Loucy (cell line): ENCODE measurements around the gene NAP1L1.

Experiments used
- H2AFZ ChIP-seq: fragments of 200-600 bp; sonication (generic); 2 replicates; pipeline ENCODE4 v1.6.0; 2016; ENCODE audit warnings: antibody characterized with exemption, mild to moderate bottlenecking, low read length, moderate library complexity
- H3F3A ChIP-seq: fragments of 200-600 bp; 2 replicates; pipeline ENCODE4 v1.6.0; 2016; ENCODE audit warnings: antibody characterized with exemption, low read depth, mild to moderate bottlenecking
- H3K27me3 ChIP-seq: fragments of 200-600 bp; sonication (generic); 2 replicates; pipeline ENCODE4 v1.6.1; 2014; ENCODE audit warnings: low read length, mild to moderate bottlenecking; ENCODE audit not compliant: insufficient read depth, poor library complexity, severe bottlenecking
- H3K36me3 ChIP-seq: fragments of 200-600 bp; sonication (generic); 2 replicates; pipeline ENCODE4 v1.6.1; 2016; ENCODE audit warnings: low read length; ENCODE audit not compliant: insufficient read depth
- H3K4me1 ChIP-seq: fragments of 200-600 bp; sonication (generic); 2 replicates; pipeline ENCODE4 v1.5.1; 2014; ENCODE audit warnings: low read length, mild to moderate bottlenecking; ENCODE audit not compliant: insufficient read depth, poor library complexity, severe bottlenecking
- H3K4me2 ChIP-seq: fragments of 200-600 bp; sonication (generic); 2 replicates; pipeline ENCODE4 v1.6.0; 2014; ENCODE audit warnings: antibody characterized with exemption, low read length, low read depth, mild to moderate bottlenecking; ENCODE audit not compliant: poor library complexity, severe bottlenecking
- H3K4me3 ChIP-seq: fragments of 200-600 bp; sonication (generic); 2 replicates; pipeline ENCODE4 v1.5.1; 2014; ENCODE audit warnings: low read length, mild to moderate bottlenecking, mixed read lengths; ENCODE audit not compliant: poor library complexity, severe bottlenecking
- H3K79me2 ChIP-seq: fragments of 200-600 bp; sonication (generic); 2 replicates; pipeline ENCODE4 v1.6.1; 2014; ENCODE audit warnings: low read length; ENCODE audit not compliant: insufficient read depth
- H3K9ac ChIP-seq: fragments of 200-600 bp; sonication (generic); 2 replicates; pipeline ENCODE4 v1.6.0; 2014; ENCODE audit warnings: mild to moderate bottlenecking, low read depth, low read length, moderate library complexity; ENCODE audit not compliant: poor library complexity, severe bottlenecking
- H3K9me2 ChIP-seq: fragments of 200-600 bp; sonication (generic); replicated peaks from 2 replicates; pipeline ENCODE4 v1.6.1; 2016; ENCODE audit warnings: low read depth, low read length, mixed read lengths
- H3K9me3 ChIP-seq: fragments of 200-600 bp; sonication (generic); 2 replicates; pipeline ENCODE4 v1.6.1; 2014; ENCODE audit warnings: mild to moderate bottlenecking, antibody characterized with exemption, low read length, low read depth; ENCODE audit not compliant: insufficient read depth
- H4K20me1 ChIP-seq: fragments of 200-600 bp; sonication (generic); 2 replicates; pipeline ENCODE4 v1.6.0; 2014; ENCODE audit warnings: antibody characterized with exemption, low read length, mild to moderate bottlenecking; ENCODE audit not compliant: insufficient read depth, poor library complexity, severe bottlenecking
- EZH2phosphoT487 ChIP-seq: fragments of 200-600 bp; IDR thresholded peaks from 2 replicates; pipeline ENCODE4 v1.6.1; 2018; ENCODE audit warnings: antibody characterized with exemption, mild to moderate bottlenecking, moderate library complexity, borderline replicate concordance
- TF ChIP-seq, protein P1 (sequence below): fragments of 200-600 bp; sonication (generic); conservative IDR thresholded peaks from 2 replicates; pipeline ENCODE4 v1.5.1; 2014; ENCODE audit warnings: mild to moderate bottlenecking, antibody characterized with exemption, low read length

The NAP1L1 gene

DNA sequence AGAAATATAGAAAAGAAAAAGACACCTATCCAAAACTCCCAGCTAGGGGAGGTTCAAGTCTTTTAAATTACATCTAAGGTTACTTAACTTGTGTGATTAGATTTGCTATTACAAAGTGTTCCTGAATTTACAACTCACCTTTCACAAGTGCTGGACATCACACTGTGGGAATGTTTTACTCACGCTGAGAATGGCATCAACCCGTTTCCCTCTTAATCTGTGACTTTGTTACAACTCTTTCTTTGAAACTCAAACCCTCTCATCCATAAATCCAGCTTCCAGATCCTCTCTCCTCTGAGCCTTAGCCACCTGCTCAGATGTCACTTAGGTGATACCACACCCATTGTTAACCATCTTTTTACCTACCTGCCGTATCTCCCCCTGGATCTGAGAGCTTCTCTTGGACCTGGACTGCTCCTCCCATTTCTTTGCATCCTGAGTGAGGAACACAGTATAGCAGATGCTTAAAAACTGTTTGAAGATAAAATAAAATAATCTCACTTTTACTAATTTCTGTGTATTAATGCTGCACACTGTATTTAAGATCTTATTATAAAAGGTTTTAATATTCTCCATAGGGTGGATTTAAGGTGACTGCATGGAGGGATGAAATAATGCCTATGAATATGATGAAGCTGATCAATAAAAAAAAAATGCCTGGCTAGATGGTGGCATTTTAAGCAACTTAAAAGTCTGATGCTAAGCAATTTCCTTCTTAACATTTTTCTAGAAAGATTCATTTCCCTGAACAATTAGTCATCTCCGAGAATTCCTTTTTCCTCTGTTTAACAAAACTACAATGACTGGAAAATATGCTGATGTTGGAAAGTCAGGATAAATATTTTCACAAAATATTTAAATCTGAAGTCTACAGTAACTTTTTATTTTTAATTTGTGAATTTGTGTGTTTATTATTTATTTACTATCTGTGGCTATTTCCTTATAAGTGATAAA, 39.1 kb upstream of the NAP1L1 start:
- no peak overlapping the region for H2AFZ ChIP-seq

GRCh38 chr12:76119887-76120286, 35.4 kb upstream of the NAP1L1 start:
- Histone ChIP-seq H3K4me2 (no peak overlapping the region), H2AFZ (no peak overlapping the region), H3K9ac (no peak overlapping the region), H3K9me2 (no peaks in the 10 kb centered on the region), H4K20me1 (no peaks in the 10 kb centered on the region), H3K36me3 (no peaks in the 10 kb centered on the region), H3K4me1 (no peaks in the 10 kb centered on the region), H3F3A (no peaks in the 10 kb centered on the region), H3K4me3 (no peak overlapping the region), H3K27me3 (no peaks in the 10 kb centered on the region), H3K79me2 (no peaks in the 10 kb centered on the region), H3K9me3 (no peaks in the 10 kb centered on the region)
- no peak for TF ChIP-seq EZH2phosphoT487
- TF ChIP-seq, protein P1, sequence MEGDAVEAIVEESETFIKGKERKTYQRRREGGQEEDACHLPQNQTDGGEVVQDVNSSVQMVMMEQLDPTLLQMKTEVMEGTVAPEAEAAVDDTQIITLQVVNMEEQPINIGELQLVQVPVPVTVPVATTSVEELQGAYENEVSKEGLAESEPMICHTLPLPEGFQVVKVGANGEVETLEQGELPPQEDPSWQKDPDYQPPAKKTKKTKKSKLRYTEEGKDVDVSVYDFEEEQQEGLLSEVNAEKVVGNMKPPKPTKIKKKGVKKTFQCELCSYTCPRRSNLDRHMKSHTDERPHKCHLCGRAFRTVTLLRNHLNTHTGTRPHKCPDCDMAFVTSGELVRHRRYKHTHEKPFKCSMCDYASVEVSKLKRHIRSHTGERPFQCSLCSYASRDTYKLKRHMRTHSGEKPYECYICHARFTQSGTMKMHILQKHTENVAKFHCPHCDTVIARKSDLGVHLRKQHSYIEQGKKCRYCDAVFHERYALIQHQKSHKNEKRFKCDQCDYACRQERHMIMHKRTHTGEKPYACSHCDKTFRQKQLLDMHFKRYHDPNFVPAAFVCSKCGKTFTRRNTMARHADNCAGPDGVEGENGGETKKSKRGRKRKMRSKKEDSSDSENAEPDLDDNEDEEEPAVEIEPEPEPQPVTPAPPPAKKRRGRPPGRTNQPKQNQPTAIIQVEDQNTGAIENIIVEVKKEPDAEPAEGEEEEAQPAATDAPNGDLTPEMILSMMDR, result no peak

More for the DNA sequence above, 39.1 kb upstream of the NAP1L1 start:
- H3K4me3 ChIP-seq, result no peak overlapping the region
- no peaks in the 10 kb centered on the region for H3K4me1 ChIP-seq
- no peaks in the 10 kb centered on the region for H3F3A ChIP-seq
- H3K9me2 ChIP-seq, result no peaks in the 10 kb centered on the region
- no peaks in the 10 kb centered on the region for H3K27me3 ChIP-seq
- no peaks in the 10 kb centered on the region for H3K9me3 ChIP-seq
- H3K36me3 ChIP-seq, result no peaks in the 10 kb centered on the region
- H3K4me2 ChIP-seq, result no peak overlapping the region
- no peaks in the 10 kb centered on the region for H4K20me1 ChIP-seq
- no peak for TF ChIP-seq EZH2phosphoT487
- TF ChIP-seq, protein P1, result no peak
- no peaks in the 10 kb centered on the region for H3K79me2 ChIP-seq
- no peak overlapping the region for H3K9ac ChIP-seq

DNA sequence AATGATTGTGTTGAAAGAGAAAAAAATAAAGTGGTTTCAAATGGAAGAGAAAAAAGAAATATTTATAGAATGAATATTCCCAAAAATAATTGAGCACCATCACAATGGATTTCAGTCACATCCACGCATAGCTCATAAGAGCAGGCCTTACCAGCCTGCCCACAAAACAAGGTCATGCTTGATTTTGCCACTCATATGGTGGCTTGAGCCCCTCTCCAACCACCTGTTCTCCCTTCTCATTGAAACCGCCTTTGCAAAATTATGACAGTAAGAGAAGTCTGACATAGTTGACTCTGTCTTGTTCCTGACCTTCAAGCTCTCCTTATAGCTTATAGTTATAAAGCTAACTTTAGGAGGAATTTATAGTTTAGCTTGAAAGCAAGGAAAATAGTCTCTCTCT, 33.3 kb upstream of the NAP1L1 start:
- TF ChIP-seq, protein P1, result no peak
- TF ChIP-seq EZH2phosphoT487, result no peak
- Histone ChIP-seq H4K20me1 (no peaks in the 10 kb centered on the region), H3K36me3 (no peaks in the 10 kb centered on the region), H3K9me3 (no peaks in the 10 kb centered on the region), H3K4me1 (no peaks in the 10 kb centered on the region), H2AFZ (no peak overlapping the region), H3K27me3 (no peaks in the 10 kb centered on the region), H3K9ac (no peak overlapping the region), H3K4me3 (no peak overlapping the region), H3K4me2 (no peak overlapping the region), H3F3A (no peaks in the 10 kb centered on the region), H3K79me2 (no peaks in the 10 kb centered on the region), H3K9me2 (no peaks in the 10 kb centered on the region)
